HG02938 (cell line): ENCODE data around the gene NRXN3.

Experiments
- ATAC-seq: cut with Tn5 transposase; IDR thresholded peaks from one replicate; pipeline ENCODE4 v1.9.1; 2021; ENCODE audit warnings: mild to moderate bottlenecking, moderate library complexity; ENCODE audit not compliant: unreplicated experiment

The NRXN3 gene

GRCh38 chr14:79639613-79640012 lies 1469.4 kb downstream of the NRXN3 start:
- no peak for ATAC-seq

DNA sequence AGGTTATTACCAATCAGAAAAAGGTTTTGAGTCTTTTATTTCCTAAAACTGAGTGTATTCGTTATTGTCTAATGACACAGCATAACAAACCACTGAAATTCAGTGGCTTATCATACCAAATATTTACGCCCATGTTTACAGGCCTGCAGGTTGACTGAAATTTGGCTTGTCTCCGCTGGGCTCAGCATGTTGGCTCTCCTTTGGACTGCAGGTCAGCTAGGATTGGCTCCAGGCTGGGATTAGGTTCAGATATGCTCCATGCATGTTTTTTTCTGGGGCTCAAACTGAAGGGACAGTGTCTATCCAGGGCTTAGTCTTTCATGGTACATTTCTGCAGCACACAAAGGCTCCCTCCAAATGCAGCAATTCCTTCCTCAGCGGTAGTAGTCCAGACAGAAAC lies 1471.2 kb downstream of the NRXN3 start:
- ATAC-seq, result no peak

DNA sequence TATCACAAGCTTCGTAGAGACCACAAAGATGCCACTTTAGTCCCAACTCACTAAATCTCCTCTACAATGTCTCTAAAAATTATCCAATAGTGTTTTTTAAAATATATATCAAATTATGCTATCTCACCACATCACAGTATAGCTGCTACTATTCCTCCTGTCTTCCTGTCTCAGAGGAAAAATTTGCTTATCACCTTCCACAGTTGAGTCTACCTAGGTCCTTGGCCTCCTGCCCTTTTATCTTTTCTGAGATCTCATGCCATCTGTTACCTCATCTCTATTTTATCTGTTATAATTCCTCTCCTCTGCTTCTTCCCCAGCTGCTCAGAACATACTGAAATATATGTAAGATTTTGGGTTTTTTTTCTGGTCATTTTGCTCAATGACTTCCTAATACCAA lies 1473.0 kb downstream of the NRXN3 start:
- ATAC-seq, result no peak

DNA sequence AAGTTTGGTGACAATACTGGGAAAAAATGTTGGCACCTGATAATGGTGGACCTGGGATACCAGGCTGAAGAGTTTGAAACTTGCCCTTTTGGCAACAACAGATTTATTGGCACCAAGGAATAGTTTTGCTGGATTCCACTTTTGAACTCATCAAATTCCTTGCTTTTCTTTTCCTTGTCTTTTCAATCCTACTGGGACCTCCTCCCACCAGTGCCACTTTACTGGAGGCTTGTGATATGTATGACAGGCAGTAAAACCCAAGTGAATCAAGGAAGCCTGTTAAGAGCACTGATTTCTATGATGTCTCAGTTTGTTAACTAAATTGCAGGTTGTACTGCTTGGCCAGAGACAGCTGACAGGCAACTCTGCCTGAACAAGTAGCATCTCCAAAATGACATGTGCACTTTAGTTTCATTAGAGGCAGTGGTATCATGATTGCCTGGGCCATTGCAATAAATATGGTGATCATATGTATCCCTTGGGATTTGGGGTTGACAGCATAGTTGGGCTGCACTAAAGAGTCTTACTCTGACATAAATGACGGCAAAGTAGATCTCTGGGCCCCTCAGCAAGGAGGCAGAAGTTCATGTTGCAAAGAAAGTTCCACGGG lies 1475.7 kb downstream of the NRXN3 start:
- ATAC-seq, result no peak

DNA sequence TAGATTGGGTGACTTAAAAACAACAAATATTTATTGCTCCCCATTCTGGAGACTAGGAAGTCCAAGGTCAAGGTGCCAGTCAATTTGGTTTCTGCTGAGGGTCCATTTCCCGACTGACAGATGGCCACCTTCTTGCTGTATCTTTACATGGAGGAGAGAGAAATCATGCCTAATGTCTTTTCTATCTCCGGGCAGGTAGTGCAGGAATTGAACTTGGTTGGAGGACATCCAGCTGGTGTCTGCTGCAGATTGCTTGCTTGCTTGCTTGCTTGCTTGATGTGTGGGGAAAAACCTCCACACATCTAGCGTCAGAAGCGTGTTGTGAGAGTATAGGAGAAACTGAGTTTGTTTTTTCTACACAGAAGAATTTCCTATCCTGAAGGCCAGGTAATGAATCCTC lies 1479.7 kb downstream of the NRXN3 start:
- no peak for ATAC-seq

DNA sequence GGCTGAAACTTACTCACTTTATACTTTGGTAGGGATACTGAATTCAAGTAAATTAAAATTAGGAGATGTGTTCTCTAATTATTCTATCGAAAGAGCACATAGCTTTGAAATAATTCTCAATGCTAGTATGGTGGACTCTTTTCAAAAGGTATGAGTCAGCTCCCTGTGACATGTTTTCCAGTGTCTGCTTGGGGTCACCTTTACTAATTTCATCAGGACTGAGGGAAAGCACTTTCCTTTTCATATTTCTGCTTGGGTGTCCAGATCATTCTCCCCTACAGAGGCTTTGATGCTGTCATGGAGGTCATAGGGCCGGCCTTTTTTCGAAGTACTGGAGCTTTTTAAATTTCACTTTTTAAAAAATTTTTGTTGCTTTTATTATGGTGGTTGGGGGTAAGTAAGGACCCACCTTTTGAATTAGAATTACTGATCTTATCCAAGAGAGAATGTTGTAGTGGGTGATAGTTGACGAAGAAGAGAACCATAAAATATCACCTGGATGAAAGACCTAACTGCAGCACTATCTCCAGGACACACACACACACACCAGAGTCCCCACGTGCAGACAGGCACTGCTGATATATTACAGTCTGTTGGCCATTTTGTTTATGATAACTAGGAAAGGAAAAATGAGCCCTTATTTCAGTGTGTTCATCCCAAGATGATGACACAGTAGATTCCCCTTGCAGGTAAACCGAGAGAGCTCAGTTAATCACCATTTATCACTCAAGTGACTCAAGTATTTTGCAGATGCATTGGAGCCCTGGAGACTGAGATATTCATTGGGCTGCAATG lies 1482.5 kb downstream of the NRXN3 start:
- ATAC-seq, result no peak

GRCh38 chr14:79656056-79656455 lies 1485.9 kb downstream of the NRXN3 start:
- ATAC-seq, result no peak

- no peak for ATAC-seq
Measured at GRCh38 chr14:79656496-79656895, 1486.3 kb downstream of the NRXN3 start.

- no peak for ATAC-seq
Measured at GRCh38 chr14:79658221-79658620, 1488.0 kb downstream of the NRXN3 start.

DNA sequence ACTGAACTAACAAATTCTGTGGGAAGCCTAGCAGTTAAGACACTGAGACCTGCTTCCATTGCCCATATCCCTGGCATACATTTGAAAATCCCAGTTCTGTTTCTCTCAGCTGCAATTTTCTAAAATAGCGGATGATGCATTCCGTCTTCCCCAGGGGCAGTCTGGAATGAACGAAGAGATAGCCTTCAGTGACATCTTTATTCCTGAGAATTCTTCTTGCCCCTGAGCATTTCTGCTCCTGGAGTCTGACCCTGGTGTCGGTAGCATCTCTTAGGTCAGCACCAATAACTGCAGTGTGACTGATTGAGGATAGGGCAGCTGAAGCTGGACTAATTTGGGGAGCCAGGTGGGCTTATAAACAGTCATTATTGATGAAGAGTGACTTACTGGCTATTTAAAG lies 1488.6 kb downstream of the NRXN3 start:
- no peak for ATAC-seq

- no peak for ATAC-seq
Measured at GRCh38 chr14:79660053-79660939, 1490.1 kb downstream of the NRXN3 start.

GRCh38 chr14:79661752-79662151 lies 1491.6 kb downstream of the NRXN3 start:
- no peak for ATAC-seq

GRCh38 chr14:79663453-79663852 lies 1493.3 kb downstream of the NRXN3 start:
- ATAC-seq, result no peak

GRCh38 chr14:79665556-79665955 lies 1495.4 kb downstream of the NRXN3 start:
- no peak for ATAC-seq

GRCh38 chr14:79668951-79669350 lies 1498.8 kb downstream of the NRXN3 start:
- no peak for ATAC-seq

- ATAC-seq, result no peak
Measured at GRCh38 chr14:79670811-79671210, 1500.6 kb downstream of the NRXN3 start.

DNA sequence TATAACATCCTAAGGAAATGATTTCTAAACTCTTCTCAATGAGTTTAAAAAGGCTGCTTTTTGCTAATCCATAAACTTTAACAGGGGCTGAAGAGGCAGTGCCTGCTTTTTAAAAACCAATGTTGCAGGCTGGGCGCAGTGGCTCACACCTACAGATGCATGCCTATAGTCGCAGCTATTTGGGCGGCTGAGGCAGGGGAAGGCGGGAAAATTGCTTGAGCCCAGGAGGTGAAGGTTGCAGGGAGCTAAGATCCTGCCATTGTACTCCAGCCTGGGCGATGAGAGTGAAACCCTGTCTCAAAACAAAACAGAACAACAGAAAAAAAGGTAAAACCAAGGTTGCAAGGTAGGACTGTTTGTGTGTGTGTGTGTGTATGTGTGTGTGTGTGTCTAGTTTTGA lies 1509.9 kb downstream of the NRXN3 start:
- no peak for ATAC-seq

DNA sequence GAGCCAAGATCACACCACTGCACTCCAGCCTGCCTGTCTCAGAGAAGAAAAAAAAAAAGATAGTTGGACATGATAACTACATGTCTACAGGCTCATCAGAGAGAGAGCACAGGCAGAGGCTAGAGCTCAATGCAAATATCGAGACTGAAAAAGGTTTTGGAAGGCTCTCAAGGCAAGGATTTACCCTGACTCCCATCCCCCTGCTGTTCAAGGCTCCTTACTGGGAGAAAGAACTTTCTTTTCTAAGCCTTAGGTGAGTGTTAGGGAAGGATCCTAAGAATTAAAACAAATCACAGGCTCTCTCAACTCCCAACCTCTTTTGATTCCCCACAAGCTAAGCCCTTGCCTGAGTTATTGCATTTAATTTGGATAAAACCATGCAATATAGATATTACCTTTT lies 1516.0 kb downstream of the NRXN3 start:
- ATAC-seq, result no peak

DNA sequence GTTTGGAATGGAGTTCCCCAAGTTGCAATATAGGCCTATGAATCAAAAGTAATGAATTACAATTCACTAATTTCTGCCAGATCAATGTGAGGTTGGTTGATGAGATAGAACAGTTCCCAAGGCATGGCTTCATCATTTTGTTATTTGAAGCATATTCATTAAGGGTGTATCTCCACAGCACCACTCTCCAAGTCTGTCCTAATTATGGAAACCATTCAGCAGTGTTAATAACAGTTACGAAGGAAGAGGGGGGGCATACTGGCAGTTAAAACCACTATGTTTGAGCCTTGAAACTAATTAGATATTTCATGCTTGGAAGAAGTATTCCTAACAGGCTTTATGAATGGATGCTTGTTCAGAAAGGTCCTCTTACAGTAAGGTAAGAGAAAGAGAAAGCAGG lies 1520.8 kb downstream of the NRXN3 start:
- ATAC-seq, result no peak

- ATAC-seq, result no peak
Measured at GRCh38 chr14:79693935-79694334, 1523.8 kb downstream of the NRXN3 start.

DNA sequence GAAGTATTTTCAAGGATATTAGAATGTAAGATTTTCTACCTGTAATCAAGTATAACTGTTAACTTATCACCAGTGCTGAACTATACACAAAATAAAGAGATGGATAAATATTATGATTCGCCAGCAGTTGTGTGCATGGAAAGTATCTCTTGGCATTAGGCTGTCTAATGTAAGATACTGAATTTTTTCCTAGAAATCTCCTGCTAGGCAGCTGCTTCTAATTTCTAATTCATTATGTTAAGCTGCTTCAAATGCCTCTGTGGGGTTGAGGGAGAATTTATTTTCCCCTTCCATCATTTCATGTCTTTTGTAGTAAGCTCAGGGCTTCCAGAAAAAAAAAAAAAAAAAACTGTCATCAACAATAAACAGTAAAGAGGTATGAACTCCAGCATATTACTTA lies 1525.1 kb downstream of the NRXN3 start:
- ATAC-seq, result no peak

DNA sequence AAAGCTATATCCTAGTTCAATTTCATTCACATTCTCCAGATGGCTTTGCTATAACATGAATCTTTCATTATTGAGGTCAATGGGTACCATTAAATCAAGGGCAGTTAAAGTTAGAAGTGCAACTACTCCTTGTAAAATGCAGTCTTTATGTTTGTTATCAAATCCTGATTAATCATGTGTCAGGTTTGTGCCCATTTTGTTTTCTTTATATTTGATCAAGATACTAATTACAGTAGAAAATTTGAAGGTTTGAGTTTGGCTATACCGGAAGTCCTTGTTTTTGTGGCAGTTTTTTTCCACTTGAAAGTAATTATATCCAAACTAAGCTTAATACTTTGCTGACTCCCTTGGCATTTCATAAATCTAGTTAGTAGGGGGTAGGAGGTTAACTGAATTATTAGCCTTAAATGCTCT lies 1528.1 kb downstream of the NRXN3 start:
- no peak for ATAC-seq
